LNCAP (cell line): Measurements from ENCODE around the gene ACOX3.

Experiments used
- CTCF ChIP-seq: fragments of 450-650 bp; IDR thresholded peaks from 2 replicates; pipeline ENCODE4 v1.5.1; 2017; ENCODE audit warnings: mild to moderate bottlenecking

The ACOX3 gene

DNA sequence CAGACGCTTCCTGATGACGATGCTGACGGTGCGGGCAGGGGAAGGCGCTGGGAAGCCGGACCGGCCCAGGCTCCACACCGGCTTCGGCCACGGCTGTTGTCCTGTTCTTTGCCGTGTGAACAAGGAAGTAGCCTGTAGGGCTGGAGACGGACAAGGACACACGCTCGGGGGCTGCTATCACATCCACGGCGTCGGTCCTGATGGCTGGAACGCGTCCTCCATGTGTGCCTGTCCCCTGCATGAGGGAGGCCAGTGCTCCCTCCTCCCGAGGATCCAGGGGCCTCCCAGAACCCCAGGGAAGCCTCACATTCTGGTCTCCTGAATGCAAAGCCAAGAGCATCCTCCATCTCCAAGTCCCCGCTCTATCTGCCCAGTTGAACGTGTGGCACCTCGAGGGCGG lies 53.8 kb downstream of the ACOX3 start:
- no peak for TF ChIP-seq CTCF

- no peak for TF ChIP-seq CTCF
These were observed 54.9 kb downstream of the ACOX3 start for GRCh38 chr4:8385611-8386010.

DNA sequence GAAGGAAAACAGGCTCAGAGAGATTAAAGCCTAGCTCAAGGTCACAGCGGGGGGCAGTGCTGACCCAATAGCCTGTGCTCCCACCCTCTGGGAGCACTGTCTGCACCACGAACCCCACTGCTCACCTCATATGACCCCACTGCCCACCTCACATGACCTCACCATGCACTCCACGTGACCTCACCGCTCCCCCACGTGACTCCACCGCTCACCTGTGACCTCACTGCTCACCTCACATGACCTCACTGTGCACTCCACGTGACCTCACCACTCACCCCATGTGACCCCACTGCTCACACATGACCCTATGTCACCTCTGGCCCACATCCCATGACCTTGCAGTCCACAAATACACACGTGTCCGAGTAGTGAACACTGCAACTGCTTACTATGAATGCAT lies 55.4 kb downstream of the ACOX3 start:
- TF ChIP-seq CTCF = no peak

GRCh38 chr4:8384397-8385060 lies 56.0 kb downstream of the ACOX3 start:
- TF ChIP-seq CTCF = no peak

DNA sequence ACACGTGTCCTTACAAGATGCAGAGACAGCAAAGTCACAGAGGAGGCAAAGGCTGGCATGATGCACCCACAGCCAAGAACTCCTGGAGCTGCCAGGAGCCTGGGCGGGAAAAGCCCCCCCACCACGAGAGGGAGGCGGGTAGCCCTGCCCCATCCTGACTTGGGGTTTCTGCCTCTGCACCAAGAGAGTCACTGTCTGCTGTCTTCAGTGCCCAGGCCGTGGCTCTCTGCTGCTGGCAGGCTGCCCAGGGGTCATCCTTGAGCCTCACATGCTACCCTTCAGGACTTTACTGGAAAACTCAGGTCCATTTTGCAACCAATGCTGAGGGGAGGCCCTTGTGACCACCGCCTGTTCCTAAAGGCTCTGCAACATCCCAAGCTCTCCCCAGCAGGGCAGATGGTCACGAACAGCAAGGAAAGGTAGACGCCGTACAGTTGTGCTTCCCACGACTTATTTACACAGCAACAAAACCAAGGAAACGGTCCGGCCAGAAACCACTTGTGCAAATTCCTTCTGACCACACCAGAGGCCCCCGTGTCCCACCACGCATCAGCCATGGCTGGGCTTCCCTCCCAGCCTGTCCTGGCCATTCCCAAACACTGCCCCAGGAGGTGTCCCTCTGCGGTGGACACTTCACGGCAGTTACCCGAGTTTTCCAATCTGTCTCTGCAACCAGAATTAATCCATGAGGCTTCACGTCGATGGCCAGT lies 56.9 kb downstream of the ACOX3 start:
- no peak for TF ChIP-seq CTCF

DNA sequence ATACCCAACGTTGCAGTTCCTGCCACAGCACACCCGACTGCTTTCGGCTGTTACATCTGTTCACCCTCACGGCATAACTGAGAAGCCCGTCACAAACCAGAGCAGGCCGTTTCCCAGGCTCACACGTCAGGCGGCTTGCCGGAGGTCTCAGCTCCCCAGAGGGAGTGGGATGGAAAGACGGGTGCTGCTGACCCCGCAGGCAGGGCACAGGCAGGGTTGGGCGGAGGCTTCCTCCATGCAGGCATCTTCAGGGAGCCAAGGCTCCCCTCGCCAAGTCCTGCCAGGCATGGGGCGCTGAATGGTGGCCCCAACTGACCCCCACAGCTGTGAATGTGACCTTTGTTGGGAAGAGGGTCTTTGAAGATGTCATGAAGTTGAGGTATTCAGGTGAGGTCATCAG lies 57.5 kb downstream of the ACOX3 start:
- TF ChIP-seq CTCF = no peak

DNA sequence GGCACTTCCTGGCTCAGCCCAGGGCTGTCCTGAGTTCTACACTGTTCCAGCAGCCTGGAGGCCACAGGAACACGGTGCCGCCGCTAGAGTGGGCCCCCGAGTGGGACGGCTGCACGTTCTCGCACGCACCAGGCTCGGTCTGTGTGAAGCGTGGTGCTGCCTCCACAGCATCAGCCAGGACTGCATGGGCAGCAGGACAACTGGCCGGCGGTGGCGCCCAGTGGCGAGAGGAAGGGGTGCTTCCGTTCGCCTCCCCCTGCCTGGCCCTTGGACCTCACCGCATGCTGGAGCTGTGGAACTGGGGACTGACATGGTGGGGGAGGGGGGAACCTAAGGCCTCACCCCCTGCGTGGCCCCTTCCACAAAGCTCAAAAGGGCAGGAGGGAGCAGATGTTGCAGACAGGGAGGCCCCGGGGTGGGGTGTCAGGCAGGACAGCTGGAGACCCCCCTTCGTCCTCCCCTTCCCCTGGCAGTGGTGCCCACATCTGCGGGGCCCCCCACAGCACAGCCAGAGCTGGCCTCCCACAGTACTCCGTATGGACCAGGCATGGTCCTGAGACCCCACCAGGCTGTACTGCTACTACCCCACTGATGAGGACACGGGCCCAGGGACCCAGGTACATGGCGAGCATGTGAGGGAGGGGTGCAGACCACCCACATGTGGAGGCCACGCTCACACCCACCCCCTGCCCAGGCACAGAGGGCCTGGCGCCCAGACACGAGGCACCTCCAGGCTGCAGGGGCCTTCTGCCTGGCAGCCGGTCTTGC lies 58.5 kb downstream of the ACOX3 start:
- no peak for TF ChIP-seq CTCF
